GM12878 (cell line): ENCODE results near the gene MMEL1. TPM values are rescaled to one million over a fixed set of nuclear protein-coding genes. Genes with fewer than 3 reads are reported as not detected.

Source experiments
- ASH2L ChIP-seq: fragments of 300-600, 200-600 bp; sonication (generic); IDR thresholded peaks from 2 replicates; pipeline ENCODE4 v1.6.1; 2017; ENCODE audit warnings: low read depth, mild to moderate bottlenecking, borderline replicate concordance
- ATF3 ChIP-seq: IDR thresholded peaks from 2 replicates; pipeline ENCODE4 v1.6.1; 2011; ENCODE audit warnings: low read depth, mild to moderate bottlenecking, low read length, moderate library complexity, borderline replicate concordance; ENCODE audit errors: extremely low read depth
- KAT2A ChIP-seq: conservative IDR thresholded peaks from 2 replicates; pipeline ENCODE4 v1.6.1; 2011; ENCODE audit warnings: low read depth, low read length; ENCODE audit not compliant: control insufficient read depth
- LARP7 ChIP-seq: fragments of 450-650 bp; IDR thresholded peaks from 2 replicates; pipeline ENCODE4 v1.6.1; 2017; ENCODE audit warnings: mild to moderate bottlenecking
- MEF2A ChIP-seq: IDR thresholded peaks from 2 replicates; pipeline ENCODE4 v1.6.1; 2011; ENCODE audit warnings: low read depth, mild to moderate bottlenecking, low read length, moderate library complexity; ENCODE audit not compliant: insufficient read depth
- MEF2B ChIP-seq: fragments of 450-650 bp; IDR thresholded peaks from 2 replicates; pipeline ENCODE4 v1.6.1; 2018; ENCODE audit warnings: mild to moderate bottlenecking, moderate library complexity; ENCODE audit not compliant: partially characterized antibody, poor library complexity, severe bottlenecking
- MTA3 ChIP-seq: IDR thresholded peaks from 2 replicates; pipeline ENCODE4 v1.6.1; 2012; ENCODE audit warnings: low read length, inconsistent platforms, borderline replicate concordance
- NR2C2 ChIP-seq: IDR thresholded peaks from 2 replicates; pipeline ENCODE4 v1.6.1; 2011; ENCODE audit warnings: borderline replicate concordance, low read depth; ENCODE audit not compliant: control insufficient read depth, insufficient read length
- SP1 ChIP-seq: IDR thresholded peaks from one replicate; pipeline ENCODE4 v1.6.1; 2011; ENCODE audit warnings: low read depth, low read length
- SREBF2 ChIP-seq: IDR thresholded peaks from 2 replicates; pipeline ENCODE4 v1.6.1; 2012; ENCODE audit warnings: mild to moderate bottlenecking, low read length
- SUPT20H ChIP-seq: IDR thresholded peaks from 2 replicates; pipeline ENCODE4 v1.6.1; 2011; ENCODE audit warnings: low read depth, mild to moderate bottlenecking, low read length, moderate library complexity, borderline replicate concordance; ENCODE audit not compliant: control insufficient read depth
- TCF12 ChIP-seq: IDR thresholded peaks from 2 replicates; pipeline ENCODE4 v1.6.1; 2011; ENCODE audit warnings: low read depth, mild to moderate bottlenecking, low read length
- TCF7 ChIP-seq: IDR thresholded peaks from 2 replicates; pipeline ENCODE4 v1.6.1; 2014; ENCODE audit warnings: antibody characterized with exemption, borderline replicate concordance
- WRNIP1 ChIP-seq: IDR thresholded peaks from 2 replicates; pipeline ENCODE4 v1.6.1; 2011; ENCODE audit warnings: low read depth, low read length, improper control_type of control experiment, borderline replicate concordance
- ZBTB33 ChIP-seq: fragments of 450-650 bp; IDR thresholded peaks from 2 replicates; pipeline ENCODE4 v1.6.1; 2017; ENCODE audit warnings: mild to moderate bottlenecking
- ZBTB40 ChIP-seq: fragments of 450-650 bp; IDR thresholded peaks from 2 replicates; pipeline ENCODE4 v1.6.1; 2016; ENCODE audit warnings: mild to moderate bottlenecking, moderate library complexity, borderline replicate concordance
- ZSCAN29 ChIP-seq: fragments of 450-650 bp; IDR thresholded peaks from 2 replicates; pipeline ENCODE4 v1.6.1; 2017; ENCODE audit warnings: mild to moderate bottlenecking, moderate library complexity
- polyA plus RNA-seq, 11 experiments: library from polyadenylated mRNA; depleted of rRNA in 4 of 11; unstranded in 6 of 11; stranded (reverse) in 5 of 11; fragments of >200 nt; fragmentation: Nextera tagmentation in 4 of 11; fragmentation: Illumina TruSeq in 1 of 11; extraction: Ambion mirVana in 4 of 11; extraction: Trizol in 1 of 11; gene quantifications; 1 replicate in 1 of 11; 2 replicates in 10 of 11; pipeline versions ENCODE4 v1.2.1 to v1.2.3, GENCODE V29; 2011 to 2016; ENCODE audit warnings: inconsistent platforms in 2 of 11, missing spikeins in 2 of 11, low read depth in 1 of 11
- total RNA-seq, 4 experiments: library from RNA; depleted of rRNA in 3 of 4; stranded (reverse); fragments of >200 nt in 3 of 4; fragmentation: Illumina TruSeq in 1 of 4; extraction: Trizol in 1 of 4; gene quantifications; 2 replicates each; pipeline versions ENCODE4 v1.2.1 to v1.2.3, GENCODE V29; 2013 to 2021
- TF ChIP-seq, protein P1 (sequence below): IDR thresholded peaks from 2 replicates; pipeline ENCODE4 v1.6.1; 2011; ENCODE audit warnings: borderline replicate concordance, low read depth, mild to moderate bottlenecking, moderate library complexity, low read length; ENCODE audit not compliant: insufficient read depth, poor library complexity, severe bottlenecking
- TF ChIP-seq, protein P2 (sequence below): fragments of 150-350 bp; IDR thresholded peaks from 2 replicates; pipeline ENCODE4 v1.6.1; 2014; ENCODE audit warnings: mild to moderate bottlenecking, low read depth, low read length

The MMEL1 gene
- total and polyA plus RNA-seq, 10 of the 15 experiments (the other 5 are each of a cell fraction or from before 2014, with no cell fraction given): 0.11 TPM; not detected in 9

GRCh38 chr1:2546515-2547209 lies 86.2 kb downstream of the MMEL1 start (continued):
- TF ChIP-seq, protein P1, sequence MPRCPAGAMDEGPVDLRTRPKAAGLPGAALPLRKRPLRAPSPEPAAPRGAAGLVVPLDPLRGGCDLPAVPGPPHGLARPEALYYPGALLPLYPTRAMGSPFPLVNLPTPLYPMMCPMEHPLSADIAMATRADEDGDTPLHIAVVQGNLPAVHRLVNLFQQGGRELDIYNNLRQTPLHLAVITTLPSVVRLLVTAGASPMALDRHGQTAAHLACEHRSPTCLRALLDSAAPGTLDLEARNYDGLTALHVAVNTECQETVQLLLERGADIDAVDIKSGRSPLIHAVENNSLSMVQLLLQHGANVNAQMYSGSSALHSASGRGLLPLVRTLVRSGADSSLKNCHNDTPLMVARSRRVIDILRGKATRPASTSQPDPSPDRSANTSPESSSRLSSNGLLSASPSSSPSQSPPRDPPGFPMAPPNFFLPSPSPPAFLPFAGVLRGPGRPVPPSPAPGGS: no peak
- TF ChIP-seq NR2C2: no peak
- no peak for TF ChIP-seq WRNIP1
- no peak for TF ChIP-seq SUPT20H
- TF ChIP-seq MEF2A: no peak
- TF ChIP-seq, protein P2, sequence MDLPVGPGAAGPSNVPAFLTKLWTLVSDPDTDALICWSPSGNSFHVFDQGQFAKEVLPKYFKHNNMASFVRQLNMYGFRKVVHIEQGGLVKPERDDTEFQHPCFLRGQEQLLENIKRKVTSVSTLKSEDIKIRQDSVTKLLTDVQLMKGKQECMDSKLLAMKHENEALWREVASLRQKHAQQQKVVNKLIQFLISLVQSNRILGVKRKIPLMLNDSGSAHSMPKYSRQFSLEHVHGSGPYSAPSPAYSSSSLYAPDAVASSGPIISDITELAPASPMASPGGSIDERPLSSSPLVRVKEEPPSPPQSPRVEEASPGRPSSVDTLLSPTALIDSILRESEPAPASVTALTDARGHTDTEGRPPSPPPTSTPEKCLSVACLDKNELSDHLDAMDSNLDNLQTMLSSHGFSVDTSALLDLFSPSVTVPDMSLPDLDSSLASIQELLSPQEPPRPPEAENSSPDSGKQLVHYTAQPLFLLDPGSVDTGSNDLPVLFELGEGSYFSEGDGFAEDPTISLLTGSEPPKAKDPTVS: no peak
- TF ChIP-seq ZBTB33: no peak
- TF ChIP-seq KAT2A: no peak
- TF ChIP-seq SREBF2: no peak
- peak; percentile 62 for TF ChIP-seq LARP7
- no peak for TF ChIP-seq TCF7
- TF ChIP-seq ZSCAN29: no peak
- TF ChIP-seq SP1: peak; percentile 21
- no peak for TF ChIP-seq TCF12
- TF ChIP-seq ASH2L: no peak
- no peak for TF ChIP-seq ATF3
- no peak for TF ChIP-seq MTA3
- no peak for TF ChIP-seq ZBTB40
- TF ChIP-seq MEF2B: peak; percentile 33
